Mammary epithelial cell (primary cell): Measurements from ENCODE around the gene PLK5.

Experiments used
- EZH2 ChIP-seq: IDR thresholded peaks from 2 replicates; pipeline ENCODE4 v1.6.1; 2012; ENCODE audit warnings: low read length, inconsistent platforms, borderline replicate concordance
- TF ChIP-seq, protein P1 (sequence below), 2 donors: IDR thresholded peaks in 1 of 2; conservative IDR thresholded peaks in 1 of 2; 2 replicates each; pipeline ENCODE4 v1.5.1; 2011 to 2012; ENCODE audit warnings: inconsistent platforms in 2 of 2, low read length in 2 of 2, mild to moderate bottlenecking in 2 of 2, control low read depth in 1 of 2, low read depth in 1 of 2; ENCODE audit not compliant: insufficient read depth in 1 of 2; ENCODE audit errors: extremely low read depth in 1 of 2

GRCh38 chr19:1510807-1511206 is 13.1 kb upstream of the PLK5 start:
- TF ChIP-seq, protein P1, sequence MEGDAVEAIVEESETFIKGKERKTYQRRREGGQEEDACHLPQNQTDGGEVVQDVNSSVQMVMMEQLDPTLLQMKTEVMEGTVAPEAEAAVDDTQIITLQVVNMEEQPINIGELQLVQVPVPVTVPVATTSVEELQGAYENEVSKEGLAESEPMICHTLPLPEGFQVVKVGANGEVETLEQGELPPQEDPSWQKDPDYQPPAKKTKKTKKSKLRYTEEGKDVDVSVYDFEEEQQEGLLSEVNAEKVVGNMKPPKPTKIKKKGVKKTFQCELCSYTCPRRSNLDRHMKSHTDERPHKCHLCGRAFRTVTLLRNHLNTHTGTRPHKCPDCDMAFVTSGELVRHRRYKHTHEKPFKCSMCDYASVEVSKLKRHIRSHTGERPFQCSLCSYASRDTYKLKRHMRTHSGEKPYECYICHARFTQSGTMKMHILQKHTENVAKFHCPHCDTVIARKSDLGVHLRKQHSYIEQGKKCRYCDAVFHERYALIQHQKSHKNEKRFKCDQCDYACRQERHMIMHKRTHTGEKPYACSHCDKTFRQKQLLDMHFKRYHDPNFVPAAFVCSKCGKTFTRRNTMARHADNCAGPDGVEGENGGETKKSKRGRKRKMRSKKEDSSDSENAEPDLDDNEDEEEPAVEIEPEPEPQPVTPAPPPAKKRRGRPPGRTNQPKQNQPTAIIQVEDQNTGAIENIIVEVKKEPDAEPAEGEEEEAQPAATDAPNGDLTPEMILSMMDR (conservative IDR thresholded peaks at IDR 0.05 in 1 of 2, IDR thresholded peaks at IDR 0.05 in 1 of 2; ENCODE audit: extremely low read depth in 1 of 2, insufficient read depth in 1 of 2, low read depth in 1 of 2, low read length in 2 of 2): no peak
- TF ChIP-seq EZH2: no peak
